GM12891 (cell line): ENCODE results near the gene IKZF4.
"Not testable (repeated sequence)": the region's sequence is repeated elsewhere in the genome, so short reads cannot be mapped to it uniquely, and the experiment has no call there.

Source experiments
- POLR2A ChIP-seq: IDR thresholded peaks from 2 replicates; pipeline ENCODE4 v1.6.1; 2011; ENCODE audit warnings: low read depth, low read length, control low read depth
- POLR2AphosphoS5 ChIP-seq: IDR thresholded peaks from 2 replicates; pipeline ENCODE4 v1.6.1; 2011; ENCODE audit warnings: low read depth, low read length, control low read depth
- SPI1 ChIP-seq: IDR thresholded peaks from 2 replicates; pipeline ENCODE4 v1.6.1; 2011; ENCODE audit warnings: low read depth, low read length, control low read depth
- TAF1 ChIP-seq: IDR thresholded peaks from 2 replicates; pipeline ENCODE4 v1.6.1; 2011; ENCODE audit warnings: low read depth, low read length, control low read depth

- TF ChIP-seq POLR2AphosphoS5, TAF1, POLR2A, SPI1: not testable (repeated sequence)
These were observed 17.5 kb upstream of the IKZF4 start for GRCh38 chr12:56003376-56003775.
